AG09309 (cell line): ENCODE measurements around the gene RASSF3.

Experiments used
- DNase-seq: peaks from one replicate; pipeline ENCODE4 v3.0.0-alpha.2; 2010; ENCODE audit warnings: low read depth
- H3K4me3 ChIP-seq: 2 replicates; pipeline ENCODE4 v1.5.1; 2011; ENCODE audit warnings: mild to moderate bottlenecking, low read depth, low read length, moderate library complexity; ENCODE audit not compliant: control insufficient read depth
- CTCF ChIP-seq: IDR thresholded peaks from 2 replicates; pipeline ENCODE4 v1.5.1; 2011; ENCODE audit warnings: mild to moderate bottlenecking, low read depth, low read length, inconsistent platforms; ENCODE audit not compliant: insufficient read depth, control insufficient read depth; ENCODE audit errors: missing control alignments

RASSF3 gene

GRCh38 chr12:64736771-64737170 lies 126.5 kb downstream of the RASSF3 start:
- no peak for DNase-seq
- TF ChIP-seq CTCF: no peak
- H3K4me3 ChIP-seq: no peak overlapping the region

DNA sequence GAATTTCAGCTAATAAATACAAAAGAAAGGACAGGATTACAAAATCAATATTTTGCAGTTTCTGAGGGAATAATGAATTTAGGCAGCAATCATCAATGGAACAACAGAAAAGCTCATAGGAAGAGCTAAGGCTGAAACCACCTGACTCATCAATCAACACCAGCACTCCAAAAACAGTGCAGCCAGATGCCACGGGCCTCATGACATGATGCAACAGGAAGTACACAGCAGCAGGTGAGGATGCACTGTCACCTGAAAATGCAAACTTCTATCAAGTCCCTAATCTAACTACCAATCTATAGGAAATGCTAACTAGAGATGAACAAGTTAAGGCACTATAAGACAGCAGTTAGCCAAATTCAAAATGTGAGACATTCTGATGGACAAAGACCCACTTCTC lies 127.2 kb downstream of the RASSF3 start:
- no peak for DNase-seq
- no peak for TF ChIP-seq CTCF
- H3K4me3 ChIP-seq: no peak overlapping the region

GRCh38 chr12:64739778-64740177 lies 129.5 kb downstream of the RASSF3 start:
- no peak for DNase-seq

GRCh38 chr12:64740646-64741045 lies 130.4 kb downstream of the RASSF3 start:
- no peak for DNase-seq
- H3K4me3 ChIP-seq: no peak overlapping the region
- TF ChIP-seq CTCF: no peak

More at GRCh38 chr12:64739778-64740177, 129.5 kb downstream of the RASSF3 start:
- TF ChIP-seq CTCF: no peak
- no peak overlapping the region for H3K4me3 ChIP-seq

- H3K4me3 ChIP-seq: no peak overlapping the region
- DNase-seq: no peak
- TF ChIP-seq CTCF: no peak
These were observed 132.1 kb downstream of the RASSF3 start for GRCh38 chr12:64742416-64742815.

GRCh38 chr12:64743206-64743605 lies 132.9 kb downstream of the RASSF3 start:
- DNase-seq: no peak
- H3K4me3 ChIP-seq: no peak overlapping the region
- TF ChIP-seq CTCF: no peak
